Kidney epithelial cell (primary cell): ENCODE data around the gene APP. TPM values are rescaled to one million over a fixed set of nuclear protein-coding genes. Genes with fewer than 3 reads are reported as not detected.

Source experiments
- DNase-seq: peaks from one replicate; pipeline ENCODE4 v3.0.0-alpha.2; 2010; ENCODE audit warnings: low read depth
- H3K27me3 ChIP-seq: 2 replicates; pipeline ENCODE4 v1.6.0; 2011; ENCODE audit warnings: low read length; ENCODE audit not compliant: control insufficient read depth, insufficient read depth
- H3K36me3 ChIP-seq: 2 replicates; pipeline ENCODE4 v1.5.1; 2011; ENCODE audit warnings: low read length; ENCODE audit not compliant: control insufficient read depth, insufficient read depth
- H3K4me3 ChIP-seq: 2 replicates; pipeline ENCODE4 v1.5.1; 2011; ENCODE audit warnings: low read depth, mild to moderate bottlenecking, control low read depth, low read length
- total RNA-seq: library from RNA; depleted of rRNA; stranded (reverse); fragments of >200 nt; gene quantifications from 2 replicates; pipeline ENCODE4 v1.2.3, GENCODE V29; 2015
- TF ChIP-seq, protein P1 (sequence below): IDR thresholded peaks from 2 replicates; pipeline ENCODE4 v1.5.1; 2011; ENCODE audit warnings: mild to moderate bottlenecking, moderate library complexity, low read length, control low read depth, inconsistent platforms; ENCODE audit not compliant: insufficient read depth, poor library complexity, severe bottlenecking

APP gene
- total RNA-seq, 1 donor from 2014 or later: 624 TPM

DNA sequence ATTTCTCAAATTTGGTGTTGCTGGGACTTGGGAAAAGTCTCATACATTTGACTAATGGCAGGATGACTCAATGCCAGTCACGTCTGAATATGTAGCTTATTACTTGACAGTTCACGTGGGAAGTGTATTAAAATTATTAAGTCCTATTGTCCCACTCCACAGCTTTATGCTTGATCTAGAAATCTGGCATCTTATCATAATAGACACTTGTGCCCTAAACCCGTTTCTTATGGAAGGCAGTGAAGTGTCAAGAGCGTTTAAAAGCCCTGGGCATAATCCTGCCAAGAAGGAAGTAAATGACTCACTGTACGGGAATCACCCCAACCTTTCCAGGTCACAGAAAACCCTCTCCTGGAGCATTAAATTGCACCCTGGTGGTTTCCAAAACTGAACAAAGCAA, 207.4 kb downstream of the APP start:
- no peaks in the 10 kb centered on the region for H3K36me3 ChIP-seq
- H3K4me3 ChIP-seq: no peak overlapping the region
- TF ChIP-seq, protein P1, sequence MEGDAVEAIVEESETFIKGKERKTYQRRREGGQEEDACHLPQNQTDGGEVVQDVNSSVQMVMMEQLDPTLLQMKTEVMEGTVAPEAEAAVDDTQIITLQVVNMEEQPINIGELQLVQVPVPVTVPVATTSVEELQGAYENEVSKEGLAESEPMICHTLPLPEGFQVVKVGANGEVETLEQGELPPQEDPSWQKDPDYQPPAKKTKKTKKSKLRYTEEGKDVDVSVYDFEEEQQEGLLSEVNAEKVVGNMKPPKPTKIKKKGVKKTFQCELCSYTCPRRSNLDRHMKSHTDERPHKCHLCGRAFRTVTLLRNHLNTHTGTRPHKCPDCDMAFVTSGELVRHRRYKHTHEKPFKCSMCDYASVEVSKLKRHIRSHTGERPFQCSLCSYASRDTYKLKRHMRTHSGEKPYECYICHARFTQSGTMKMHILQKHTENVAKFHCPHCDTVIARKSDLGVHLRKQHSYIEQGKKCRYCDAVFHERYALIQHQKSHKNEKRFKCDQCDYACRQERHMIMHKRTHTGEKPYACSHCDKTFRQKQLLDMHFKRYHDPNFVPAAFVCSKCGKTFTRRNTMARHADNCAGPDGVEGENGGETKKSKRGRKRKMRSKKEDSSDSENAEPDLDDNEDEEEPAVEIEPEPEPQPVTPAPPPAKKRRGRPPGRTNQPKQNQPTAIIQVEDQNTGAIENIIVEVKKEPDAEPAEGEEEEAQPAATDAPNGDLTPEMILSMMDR: no peak
- H3K27me3 ChIP-seq: no peaks in the 10 kb centered on the region
- DNase-seq: peak; percentile 57

GRCh38 chr21:25961042-25961441, 209.5 kb downstream of the APP start:
- TF ChIP-seq, protein P1: no peak
- no peak for DNase-seq
- no peak overlapping the region for H3K4me3 ChIP-seq
- H3K27me3 ChIP-seq: no peaks in the 10 kb centered on the region
- H3K36me3 ChIP-seq: no peaks in the 10 kb centered on the region

DNA sequence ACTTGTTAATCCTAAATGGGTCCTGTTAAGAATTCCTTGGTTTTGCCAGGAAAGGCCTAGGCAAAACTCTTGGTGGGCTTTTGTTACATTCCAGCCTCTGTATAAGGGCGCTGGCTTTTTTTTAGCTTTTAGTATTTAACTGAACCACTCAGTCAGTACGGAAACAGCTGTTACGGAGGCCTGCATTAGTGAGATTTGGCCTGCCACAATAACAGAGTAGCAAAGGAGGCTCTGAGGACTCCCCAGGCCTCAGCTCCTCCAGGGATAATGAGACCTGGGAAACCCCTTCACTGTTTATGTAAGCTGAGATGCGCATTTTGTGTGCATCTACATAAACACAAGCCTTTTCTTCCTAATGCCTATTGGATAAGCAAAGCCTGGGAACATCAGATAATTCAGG, 210.2 kb downstream of the APP start:
- Histone ChIP-seq H3K27me3 (no peaks in the 10 kb centered on the region), H3K36me3 (no peaks in the 10 kb centered on the region), H3K4me3 (no peak overlapping the region)
- TF ChIP-seq, protein P1: no peak
- DNase-seq: no peak

GRCh38 chr21:25959799-25960198, 210.8 kb downstream of the APP start:
- no peaks in the 10 kb centered on the region for H3K27me3 ChIP-seq
- DNase-seq: no peak
- H3K36me3 ChIP-seq: no peaks in the 10 kb centered on the region
- TF ChIP-seq, protein P1: no peak
- H3K4me3 ChIP-seq: no peak overlapping the region

GRCh38 chr21:25956993-25957714, 213.4 kb downstream of the APP start:
- Histone ChIP-seq H3K36me3 (no peaks in the 10 kb centered on the region), H3K4me3 (no peak overlapping the region), H3K27me3 (no peaks in the 10 kb centered on the region)
- TF ChIP-seq, protein P1: no peak
- DNase-seq: no peak

- TF ChIP-seq, protein P1: no peak
- DNase-seq: no peak
- H3K36me3 ChIP-seq: no peaks in the 10 kb centered on the region
- no peak overlapping the region for H3K4me3 ChIP-seq
- H3K27me3 ChIP-seq: no peaks in the 10 kb centered on the region
Observed at GRCh38 chr21:25955646-25956045, 214.9 kb downstream of the APP start.
